GM12891 (cell line): ENCODE data around the gene JDP2.

Source experiments
- POLR2AphosphoS5 ChIP-seq: IDR thresholded peaks from 2 replicates; pipeline ENCODE4 v1.6.1; 2011; ENCODE audit warnings: low read depth, low read length, control low read depth
- TAF1 ChIP-seq: IDR thresholded peaks from 2 replicates; pipeline ENCODE4 v1.6.1; 2011; ENCODE audit warnings: low read depth, low read length, control low read depth

GRCh38 chr14:75501080-75501479 is 73.3 kb downstream of the JDP2 start:
- TF ChIP-seq TAF1 (no peak), POLR2AphosphoS5 (no peak)
